GM12873 (cell line): Measurements from ENCODE around the gene F2RL3.

Source experiments
- CTCF ChIP-seq: IDR thresholded peaks from 2 replicates; pipeline ENCODE4 v1.5.1; 2012; ENCODE audit warnings: low read depth, mild to moderate bottlenecking, moderate library complexity, low read length, control low read depth; ENCODE audit not compliant: insufficient read depth; ENCODE audit errors: missing control alignments

Gene F2RL3

GRCh38 chr19:16867211-16867610, 21.6 kb upstream of the F2RL3 start:
- TF ChIP-seq CTCF = no peak

- no peak for TF ChIP-seq CTCF
Measured at GRCh38 chr19:16868423-16869130, 20.2 kb upstream of the F2RL3 start.

GRCh38 chr19:16869331-16869972, 19.3 kb upstream of the F2RL3 start:
- no peak for TF ChIP-seq CTCF

GRCh38 chr19:16871871-16872270, 16.9 kb upstream of the F2RL3 start:
- no peak for TF ChIP-seq CTCF

- no peak for TF ChIP-seq CTCF
Measured at GRCh38 chr19:16872728-16873127, 16.1 kb upstream of the F2RL3 start.

GRCh38 chr19:16873594-16873993, 15.2 kb upstream of the F2RL3 start:
- TF ChIP-seq CTCF = no peak

- no peak for TF ChIP-seq CTCF
Measured at GRCh38 chr19:16874250-16874977, 14.4 kb upstream of the F2RL3 start.
